Glutamatergic neuron (in vitro differentiated cells): ENCODE measurements around the gene RDH11. TPM values are rescaled to one million over a fixed set of nuclear protein-coding genes. Genes with fewer than 3 reads are reported as not detected.

Source experiments
- DNase-seq: peaks from one replicate; pipeline ENCODE4 v3.0.0; 2022
- H3K27ac Mint-ChIP-seq: one replicate; pipeline ENCODE4 v1.8.0; 2020; ENCODE audit warnings: mild to moderate bottlenecking, mixed read lengths, inconsistent platforms; ENCODE audit not compliant: unreplicated experiment
- H3K27me3 Mint-ChIP-seq: one replicate; pipeline ENCODE4 v1.8.0; 2020; ENCODE audit warnings: mild to moderate bottlenecking, moderate library complexity, mixed read lengths, inconsistent platforms; ENCODE audit not compliant: unreplicated experiment
- H3K36me3 Mint-ChIP-seq: one replicate; pipeline ENCODE4 v1.8.0; 2020; ENCODE audit warnings: mild to moderate bottlenecking, mixed read lengths, inconsistent platforms; ENCODE audit not compliant: unreplicated experiment
- H3K4me1 Mint-ChIP-seq: one replicate; pipeline ENCODE4 v1.8.0; 2020; ENCODE audit warnings: mild to moderate bottlenecking, low read depth, mixed read lengths, inconsistent platforms; ENCODE audit not compliant: unreplicated experiment
- H3K4me3 Mint-ChIP-seq: one replicate; pipeline ENCODE4 v1.8.0; 2020; ENCODE audit warnings: mild to moderate bottlenecking, mixed read lengths, inconsistent platforms; ENCODE audit not compliant: unreplicated experiment
- H3K9me3 Mint-ChIP-seq: one replicate; pipeline ENCODE4 v1.8.0; 2020; ENCODE audit warnings: mild to moderate bottlenecking, moderate library complexity, mixed read lengths, inconsistent platforms; ENCODE audit not compliant: unreplicated experiment
- CTCF ChIP-seq: fragments of 200-600 bp; sonication (generic); IDR thresholded peaks from one replicate; pipeline ENCODE4 v1.5.0; 2021; ENCODE audit not compliant: partially characterized antibody, unreplicated experiment
- long read RNA-seq: library from polyadenylated mRNA; unstranded; transcript quantifications from one replicate; pipeline ENCODE4 v2.0.0, GENCODE V29; 2020; ENCODE audit not compliant: unreplicated experiment
- total RNA-seq: library from RNA; stranded (reverse); fragmentation: NEBNext Ultra II Directional; extraction: Animal tissue kit (Norgen Biotek cat#: 25700); gene quantifications from one replicate; pipeline ENCODE4 v1.2.1, GENCODE V29; 2021; ENCODE audit not compliant: unreplicated experiment

RDH11 gene
- 94.7 TPM for total RNA-seq
- long read RNA-seq, transcript RDH11-208 (2 exons, 801 nt) = minor isoform, 6 of 126 reads
- long read RNA-seq, transcript RDH11-201 (7 exons, 2,588 nt) = major isoform, 89 of 126 reads
- long read RNA-seq, partial matches to known transcripts = 4 of 126 reads
- long read RNA-seq, other reads (novel, unspliced or antisense) = 23 of 126 reads

DNA sequence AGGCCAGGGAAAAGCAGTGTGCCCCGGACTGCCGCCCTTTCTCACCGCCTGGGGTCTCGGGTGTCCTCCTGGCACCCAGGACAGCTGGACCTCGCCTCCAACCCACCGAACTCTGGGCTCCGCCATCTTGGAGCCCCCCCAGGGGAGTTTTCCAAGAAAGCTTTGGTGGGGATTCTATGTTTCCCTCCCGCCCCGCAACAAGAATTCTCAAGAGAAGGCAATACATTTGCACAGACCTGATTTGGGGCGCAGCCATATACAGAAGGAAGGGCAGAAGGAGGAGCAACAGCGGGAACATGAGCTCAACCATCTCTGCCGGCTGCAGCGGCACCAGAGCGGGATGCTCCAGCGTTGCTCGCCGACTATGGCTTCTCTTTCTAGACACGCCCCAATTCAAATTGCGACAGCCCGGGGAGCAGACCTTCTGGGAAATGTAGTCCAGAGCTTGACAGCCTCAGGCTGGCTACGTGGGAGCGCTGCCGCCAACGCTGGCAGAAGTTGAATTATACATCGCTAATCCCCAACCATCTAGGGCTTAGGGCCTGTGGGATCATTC is at the start of gene RDH11:
TSS of gene RDH11 (minus strand) at position 371 of the 556 bp plus-strand sequence. CDS start at position 310, 61 bp downstream.
- Mint-ChIP-seq H3K9me3 (peaks cover 8% of the 10 kb centered on the region), H3K27me3 (no peaks in the 10 kb centered on the region), H3K4me1 (peaks cover 9% of the 10 kb centered on the region), H3K4me3 (peak within 1 kb of the TSS; percentile 96), H3K36me3 (no peaks in the 10 kb centered on the region), H3K27ac (peak within 1 kb of the TSS; percentile 96)
- DNase-seq = peak; percentile 85
- no peak for TF ChIP-seq CTCF

DNA sequence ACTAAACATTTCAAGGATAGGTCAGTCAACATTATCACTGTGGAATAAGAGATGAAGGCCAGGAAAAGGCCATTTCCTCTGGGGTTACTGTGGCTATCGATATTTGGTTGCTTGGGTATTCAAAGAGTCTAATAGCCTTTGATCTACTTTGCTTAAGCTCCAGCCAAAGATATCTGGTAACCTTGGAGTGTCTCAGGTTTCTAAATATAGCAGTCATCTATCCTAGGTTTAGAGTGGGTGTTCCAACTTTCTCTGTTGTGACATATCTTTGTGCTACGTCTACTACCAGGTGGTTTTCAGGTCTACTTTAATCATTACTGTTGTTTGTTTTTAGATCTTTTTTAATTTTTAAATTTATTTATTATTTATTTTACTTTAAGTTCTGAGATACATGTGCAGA is 48.5 kb upstream of the RDH11 start:
- no peaks in the 10 kb centered on the region for H3K4me1 Mint-ChIP-seq
- H3K4me3 Mint-ChIP-seq = no peak overlapping the region
- peaks cover 2% of the 10 kb centered on the region for H3K27me3 Mint-ChIP-seq
- no peak for TF ChIP-seq CTCF
- no peaks in the 10 kb centered on the region for H3K9me3 Mint-ChIP-seq
- no peak for DNase-seq
- H3K27ac Mint-ChIP-seq = no peak overlapping the region
- no peaks in the 10 kb centered on the region for H3K36me3 Mint-ChIP-seq

DNA sequence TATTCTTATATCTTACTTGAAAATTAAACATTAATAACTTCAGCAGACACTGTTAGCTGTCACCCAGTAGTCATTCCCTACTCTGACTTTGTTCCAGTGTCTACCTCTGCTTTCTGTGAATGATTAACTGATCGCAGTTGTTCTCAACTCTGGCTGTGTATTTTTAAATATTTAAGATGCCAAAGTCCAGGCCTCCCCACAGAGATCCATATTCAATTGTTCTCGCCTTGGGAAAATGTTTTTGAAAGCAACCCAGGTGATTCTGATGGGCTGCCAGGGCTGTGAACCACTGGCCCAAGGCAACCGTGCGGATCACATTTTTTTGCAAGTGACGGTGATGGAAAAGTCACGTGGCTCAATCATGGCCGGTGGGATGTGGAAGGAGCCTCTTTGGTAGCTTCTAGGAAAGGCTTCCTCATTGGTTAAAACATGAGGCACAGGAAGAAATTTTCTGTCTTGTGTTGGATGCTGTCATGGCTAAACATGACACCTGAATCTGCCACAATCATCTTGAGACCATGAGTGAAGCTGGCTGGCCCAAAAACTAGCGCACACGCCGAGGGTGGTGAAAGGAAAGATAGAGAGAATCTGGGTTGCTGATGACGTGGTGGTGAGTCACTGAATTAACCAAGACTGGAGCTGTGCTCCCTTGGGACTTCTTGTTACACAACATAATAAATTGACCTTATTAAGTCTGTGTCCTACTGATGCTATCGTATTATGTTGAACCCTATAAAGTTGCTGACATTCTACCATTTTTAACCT is 43.4 kb upstream of the RDH11 start:
- Mint-ChIP-seq H3K4me3 (no peak overlapping the region), H3K4me1 (no peaks in the 10 kb centered on the region), H3K27me3 (no peaks in the 10 kb centered on the region), H3K27ac (no peak overlapping the region), H3K36me3 (no peaks in the 10 kb centered on the region), H3K9me3 (no peaks in the 10 kb centered on the region)
- DNase-seq = no peak
- TF ChIP-seq CTCF = no peak

DNA sequence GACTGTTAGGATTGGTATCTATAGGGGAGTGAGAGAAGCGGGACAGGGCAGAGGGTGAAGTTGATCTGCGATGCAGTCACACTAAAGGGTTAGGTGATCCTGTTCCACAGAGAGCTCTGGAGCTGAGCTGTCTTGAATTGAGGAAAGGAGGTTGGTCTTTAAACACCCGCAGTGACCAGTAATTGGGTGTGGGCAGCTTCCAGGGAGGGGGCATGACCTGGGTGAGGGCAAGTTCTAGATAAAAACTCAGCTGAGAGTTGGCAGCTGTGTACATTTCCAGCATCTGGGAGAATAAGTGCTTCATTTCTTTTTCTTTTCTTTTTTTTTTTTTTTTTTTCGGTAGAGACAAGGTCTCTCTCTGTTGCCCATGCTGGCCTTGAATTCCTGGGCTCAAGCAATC is 41.2 kb upstream of the RDH11 start:
- Mint-ChIP-seq H3K27me3 (no peaks in the 10 kb centered on the region), H3K36me3 (no peaks in the 10 kb centered on the region), H3K27ac (no peak overlapping the region), H3K4me3 (no peak overlapping the region), H3K4me1 (no peaks in the 10 kb centered on the region), H3K9me3 (no peaks in the 10 kb centered on the region)
- TF ChIP-seq CTCF = no peak
- DNase-seq = no peak
